Stimulated activated naive B cell treated with anti-CD40 and anti-IgM and Interleukin-4, amounts not matched to agents 10 μg/mL and 1 μg/mL and 100 μg/mL, for 72 hours (primary cell): ENCODE data around the gene RNF6.

Source experiments
- ATAC-seq, 2 donors: fragments of 150-1000 bp; cut with Tn5 transposase; replicated peaks; 2 replicates each; pipeline ENCODE4 v1.10.0; 2021; ENCODE audit warnings: moderate library complexity in 1 of 2
- DNase-seq: peaks from one replicate; pipeline ENCODE4 v3.0.0; 2021
- H3K27ac Mint-ChIP-seq: one replicate; pipeline ENCODE4 v1.8.0; 2022; ENCODE audit warnings: mild to moderate bottlenecking, mixed read lengths
- H3K27me3 Mint-ChIP-seq, 2 donors: one replicate each; pipeline ENCODE4 v1.8.0; 2022; ENCODE audit warnings: mixed read lengths in 2 of 2
- H3K36me3 Mint-ChIP-seq, 2 donors: one replicate each; pipeline ENCODE4 v1.8.0; 2022; ENCODE audit warnings: mixed read lengths in 2 of 2, mild to moderate bottlenecking in 1 of 2
- H3K4me1 Mint-ChIP-seq, 2 donors: one replicate each; pipeline ENCODE4 v1.8.0; 2022; ENCODE audit warnings: mixed read lengths in 2 of 2, mild to moderate bottlenecking in 1 of 2
- H3K4me3 Mint-ChIP-seq, 2 donors: one replicate each; pipeline ENCODE4 v1.8.0; 2022; ENCODE audit warnings: mild to moderate bottlenecking in 2 of 2, mixed read lengths in 2 of 2, moderate library complexity in 1 of 2
- H3K9me3 Mint-ChIP-seq, 2 donors: one replicate each; pipeline ENCODE4 v1.8.0; 2022; ENCODE audit warnings: mixed read lengths in 2 of 2, mild to moderate bottlenecking in 1 of 2

RNF6 gene

GRCh38 chr13:26213345-26213744 lies 8.8 kb downstream of the RNF6 start:
- peaks cover 5 to 11% of the 10 kb centered on the region in 2 donors for H3K4me1 Mint-ChIP-seq
- no peaks in the 10 kb centered on the region for H3K27me3 Mint-ChIP-seq
- DNase-seq (no peak), ATAC-seq (no peak)
- H3K36me3 Mint-ChIP-seq: peaks cover 36 to 55% of the 10 kb centered on the region in 2 donors
- no peak overlapping the region for H3K27ac Mint-ChIP-seq
- H3K9me3 Mint-ChIP-seq: no peaks in the 10 kb centered on the region
- no peak overlapping the region for H3K4me3 Mint-ChIP-seq

GRCh38 chr13:26208287-26208686 lies 13.8 kb downstream of the RNF6 start:
- DNase-seq (no peak), ATAC-seq (no peak)
- Mint-ChIP-seq H3K36me3 (peaks cover 34 to 46% of the 10 kb centered on the region in 2 donors), H3K4me1 (peaks cover 0 to 4% of the 10 kb centered on the region in 2 donors), H3K27me3 (no peaks in the 10 kb centered on the region), H3K27ac (no peak overlapping the region), H3K4me3 (no peak overlapping the region), H3K9me3 (no peaks in the 10 kb centered on the region)

- Mint-ChIP-seq H3K27ac (no peak overlapping the region), H3K36me3 (peaks cover 17 to 29% of the 10 kb centered on the region in 2 donors), H3K9me3 (no peaks in the 10 kb centered on the region), H3K27me3 (no peaks in the 10 kb centered on the region), H3K4me1 (peaks cover 0 to 3% of the 10 kb centered on the region in 2 donors), H3K4me3 (no peak overlapping the region)
- ATAC-seq (no peak), DNase-seq (no peak)
Observed at GRCh38 chr13:26202365-26202972, 19.6 kb downstream of the RNF6 start.

- peaks cover under 1 to 3% of the 10 kb centered on the region in 2 donors for H3K9me3 Mint-ChIP-seq
- no peak overlapping the region for H3K27ac Mint-ChIP-seq
- peaks cover 22 to 36% of the 10 kb centered on the region in 2 donors for H3K36me3 Mint-ChIP-seq
- DNase-seq (no peak), ATAC-seq (no peak)
- H3K4me1 Mint-ChIP-seq: peaks cover 0 to 1% of the 10 kb centered on the region in 2 donors
- H3K27me3 Mint-ChIP-seq: no peaks in the 10 kb centered on the region
- no peak overlapping the region for H3K4me3 Mint-ChIP-seq
Observed at GRCh38 chr13:26200811-26201210, 21.3 kb downstream of the RNF6 start.

GRCh38 chr13:26198116-26198515 lies 24.0 kb downstream of the RNF6 start:
- DNase-seq: no peak
- peaks cover 36 to 42% of the 10 kb centered on the region in 2 donors for H3K36me3 Mint-ChIP-seq
- no peak overlapping the region for H3K4me3 Mint-ChIP-seq
- no peak overlapping the region for H3K27ac Mint-ChIP-seq
- ATAC-seq: no peak
- H3K27me3 Mint-ChIP-seq: no peaks in the 10 kb centered on the region
- H3K4me1 Mint-ChIP-seq: peaks cover 0 to under 1% of the 10 kb centered on the region in 2 donors
- peaks cover 11 to 13% of the 10 kb centered on the region in 2 donors for H3K9me3 Mint-ChIP-seq

GRCh38 chr13:26197298-26197697 lies 24.8 kb downstream of the RNF6 start:
- ATAC-seq (no peak), DNase-seq (no peak)
- Mint-ChIP-seq H3K27me3 (no peaks in the 10 kb centered on the region), H3K4me1 (no peaks in the 10 kb centered on the region), H3K9me3 (peaks cover 11 to 13% of the 10 kb centered on the region in 2 donors), H3K36me3 (peaks cover 36 to 39% of the 10 kb centered on the region in 2 donors), H3K27ac (no peak overlapping the region), H3K4me3 (no peak overlapping the region)

GRCh38 chr13:26186995-26187394 lies 35.1 kb downstream of the RNF6 start:
- peaks cover 20 to 36% of the 10 kb centered on the region in 2 donors for H3K4me1 Mint-ChIP-seq
- H3K36me3 Mint-ChIP-seq: no peaks in the 10 kb centered on the region
- peak overlapping the region; percentile 95 to 99 for H3K4me3 Mint-ChIP-seq
- DNase-seq: no peak
- H3K27ac Mint-ChIP-seq: peak overlapping the region; percentile 99
- H3K9me3 Mint-ChIP-seq: no peaks in the 10 kb centered on the region
- peak in 1 of 2 donors; percentile 13 for ATAC-seq
- no peaks in the 10 kb centered on the region for H3K27me3 Mint-ChIP-seq

- Mint-ChIP-seq H3K27ac (peak overlapping the region; percentile 99), H3K27me3 (no peaks in the 10 kb centered on the region), H3K9me3 (no peaks in the 10 kb centered on the region), H3K36me3 (no peaks in the 10 kb centered on the region), H3K4me1 (peaks cover 20 to 36% of the 10 kb centered on the region in 2 donors), H3K4me3 (peak overlapping the region; percentile 95 to 99)
- ATAC-seq (peak; percentile 85 to 92), DNase-seq (peak; percentile 89)
Observed at GRCh38 chr13:26186118-26186870, 35.8 kb downstream of the RNF6 start.

GRCh38 chr13:26185720-26186117 lies 36.4 kb downstream of the RNF6 start:
- H3K27me3 Mint-ChIP-seq: no peaks in the 10 kb centered on the region
- no peak for DNase-seq
- H3K9me3 Mint-ChIP-seq: no peaks in the 10 kb centered on the region
- peak overlapping the region; percentile 99 for H3K27ac Mint-ChIP-seq
- H3K4me3 Mint-ChIP-seq: peak overlapping the region; percentile 95 to 99
- peak; percentile 2 to 7 for ATAC-seq
- H3K36me3 Mint-ChIP-seq: no peaks in the 10 kb centered on the region
- peaks cover 20 to 36% of the 10 kb centered on the region in 2 donors for H3K4me1 Mint-ChIP-seq

- H3K9me3 Mint-ChIP-seq: no peaks in the 10 kb centered on the region
- no peak overlapping the region for H3K4me3 Mint-ChIP-seq
- peak; percentile 46 for DNase-seq
- no peaks in the 10 kb centered on the region for H3K36me3 Mint-ChIP-seq
- H3K4me1 Mint-ChIP-seq: peaks cover 20 to 36% of the 10 kb centered on the region in 2 donors
- ATAC-seq: peak in 1 of 2 donors; percentile 26
- peak overlapping the region; percentile 21 for H3K27ac Mint-ChIP-seq
- no peaks in the 10 kb centered on the region for H3K27me3 Mint-ChIP-seq
Observed at GRCh38 chr13:26184791-26185250, 37.3 kb downstream of the RNF6 start.

GRCh38 chr13:26183416-26183815 lies 38.7 kb downstream of the RNF6 start:
- Mint-ChIP-seq H3K4me3 (no peak overlapping the region), H3K27ac (no peak overlapping the region), H3K36me3 (no peaks in the 10 kb centered on the region), H3K27me3 (no peaks in the 10 kb centered on the region), H3K9me3 (no peaks in the 10 kb centered on the region), H3K4me1 (peaks cover 20 to 35% of the 10 kb centered on the region in 2 donors)
- DNase-seq (no peak), ATAC-seq (no peak)

- Mint-ChIP-seq H3K27me3 (no peaks in the 10 kb centered on the region), H3K27ac (no peak overlapping the region), H3K36me3 (peaks cover 0 to 3% of the 10 kb centered on the region in 2 donors), H3K9me3 (no peaks in the 10 kb centered on the region), H3K4me3 (no peak overlapping the region), H3K4me1 (peaks cover 4 to 6% of the 10 kb centered on the region in 2 donors)
- DNase-seq: no peak
- no peak for ATAC-seq
Observed at GRCh38 chr13:26179344-26179743, 42.8 kb downstream of the RNF6 start.

GRCh38 chr13:26168835-26169234 lies 53.3 kb downstream of the RNF6 start:
- no peak for DNase-seq
- no peak overlapping the region for H3K4me3 Mint-ChIP-seq
- peaks cover 3 to 12% of the 10 kb centered on the region in 2 donors for H3K4me1 Mint-ChIP-seq
- no peak overlapping the region for H3K27ac Mint-ChIP-seq
- no peaks in the 10 kb centered on the region for H3K36me3 Mint-ChIP-seq
- no peaks in the 10 kb centered on the region for H3K27me3 Mint-ChIP-seq
- no peaks in the 10 kb centered on the region for H3K9me3 Mint-ChIP-seq
- ATAC-seq: no peak

GRCh38 chr13:26168237-26168814 lies 53.8 kb downstream of the RNF6 start:
- H3K27ac Mint-ChIP-seq: no peak overlapping the region
- H3K4me1 Mint-ChIP-seq: peaks cover 3 to 12% of the 10 kb centered on the region in 2 donors
- DNase-seq (no peak), ATAC-seq (peak; percentile 20 to 31)
- H3K36me3 Mint-ChIP-seq: no peaks in the 10 kb centered on the region
- H3K27me3 Mint-ChIP-seq: no peaks in the 10 kb centered on the region
- no peaks in the 10 kb centered on the region for H3K9me3 Mint-ChIP-seq
- H3K4me3 Mint-ChIP-seq: no peak overlapping the region
